ENCODE measurements around the gene ZNF226. TPM values are rescaled to one million over a fixed set of nuclear protein-coding genes. Genes with fewer than 3 reads are reported as not detected.

ZNF226 gene
- total RNA-seq (2014; rRNA removed; shearing (Covaris generic)): 20.4 and 34.4 TPM in 2 replicates

GRCh38 chr19:44164673-44165512 lies at the start of gene ZNF226:
Gene ZNF226 (plus strand): TSS chr19:44165100. CDS start chr19:44170081, 4,981 bp downstream.

DNA sequence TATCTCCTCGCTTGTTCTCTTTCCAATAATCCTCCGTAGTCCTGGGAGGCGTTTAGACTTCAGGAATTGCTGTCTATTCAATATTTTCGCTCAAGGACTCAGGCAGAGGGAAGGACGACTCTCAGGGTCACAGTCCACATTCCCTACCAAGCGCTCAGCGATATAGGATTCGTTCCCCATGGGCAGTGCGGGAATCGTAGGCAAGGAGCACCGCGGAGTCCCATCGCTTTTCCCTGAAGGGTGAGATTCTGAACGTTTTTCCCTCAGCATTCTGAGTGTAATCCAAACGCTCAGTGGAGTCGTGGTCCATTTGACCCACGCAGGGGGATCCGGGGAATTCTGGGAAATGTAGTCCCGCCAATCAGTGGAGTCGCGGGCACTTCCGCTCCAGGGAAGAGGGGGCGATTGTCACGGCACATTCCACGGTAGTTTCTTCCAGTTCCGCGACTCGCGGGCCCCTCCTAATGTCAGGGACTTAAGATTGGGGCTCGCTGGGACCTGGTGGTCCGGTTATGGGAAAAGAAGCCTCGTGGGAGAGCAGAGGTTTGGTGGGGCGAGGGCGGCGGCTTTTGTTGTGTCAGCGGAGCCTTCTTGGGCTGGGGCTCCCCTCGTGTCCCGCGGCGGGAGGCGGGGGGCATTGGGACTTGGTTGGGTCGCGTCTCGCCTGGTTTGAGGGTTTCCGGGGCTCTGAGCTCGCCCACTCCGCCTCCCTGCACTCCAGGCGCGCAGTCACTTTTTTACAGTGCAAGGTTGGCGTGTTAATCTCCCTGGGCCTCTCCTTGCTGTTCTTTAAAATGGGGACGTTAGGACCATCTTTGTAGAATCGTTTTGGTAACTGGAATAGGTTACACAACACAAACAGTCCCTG lies 23.5 kb upstream of the ZNF226 start, which contains the start of gene ZNF234:
Gene ZNF234, plus strand, starts transcription at position 364 of the 868 bp plus-strand sequence. CDS start 3,079 bp downstream, outside the sequence.

GRCh38 chr19:44212250-44212865 lies 47.5 kb downstream of the ZNF226 start, which contains the start of gene ZNF227:
Gene ZNF227 (plus strand): TSS chr19:44212532. CDS start chr19:44217793, 5,261 bp downstream.

Other genes with a start within 250 kb of the ZNF226 start
- 20.8 and 23.7 TPM in 2 replicates for gene ZNF45, start 229.8 kb upstream of the ZNF226 start, total RNA-seq (2014; rRNA removed; shearing (Covaris generic))
- gene ZNF221, start 213.9 kb upstream of the ZNF226 start, total RNA-seq (2014; rRNA removed; shearing (Covaris generic)): 3.3 and 4.5 TPM in 2 replicates
- gene ZNF155, start 180.9 kb upstream of the ZNF226 start, total RNA-seq (2014; rRNA removed; shearing (Covaris generic)): 10.7 and 11.9 TPM in 2 replicates
- gene ZNF230, start 162.1 kb upstream of the ZNF226 start, total RNA-seq (2014; rRNA removed; shearing (Covaris generic)): 1.8 and 2.0 TPM in 2 replicates
- gene ZNF222, start 139.7 kb upstream of the ZNF226 start, total RNA-seq (2014; rRNA removed; shearing (Covaris generic)): 5.7 and 8.8 TPM in 2 replicates
- gene ZNF223, start 113.1 kb upstream of the ZNF226 start, total RNA-seq (2014; rRNA removed; shearing (Covaris generic)): 1.7 and 3.0 TPM in 2 replicates
- gene ZNF284, start 92.9 kb upstream of the ZNF226 start, total RNA-seq (2014; rRNA removed; shearing (Covaris generic)): 1.2 and 1.7 TPM in 2 replicates
- gene ZNF224, start 70.7 kb upstream of the ZNF226 start, total RNA-seq (2014; rRNA removed; shearing (Covaris generic)): 14.1 and 15.5 TPM in 2 replicates
- gene ZNF225, start 51.7 kb upstream of the ZNF226 start, total RNA-seq (2014; rRNA removed; shearing (Covaris generic)): 3.8 and 5.5 TPM in 2 replicates
- 5.8 and 7.5 TPM in 2 replicates for gene ZNF234, start 23.5 kb upstream of the ZNF226 start, total RNA-seq (2014; rRNA removed; shearing (Covaris generic))
- gene ZNF227, start 47.4 kb downstream of the ZNF226 start, total RNA-seq (2014; rRNA removed; shearing (Covaris generic)): 25.0 and 30.4 TPM in 2 replicates
- 0.34 and 0.53 TPM in 2 replicates for gene ZNF233, start 94.8 kb downstream of the ZNF226 start, total RNA-seq (2014; rRNA removed; shearing (Covaris generic))
- gene ZNF235, start 139.9 kb downstream of the ZNF226 start, total RNA-seq (2014; rRNA removed; shearing (Covaris generic)): 3.2 and 3.9 TPM in 2 replicates
- 4.1 and 6.3 TPM in 2 replicates for gene ZNF112, start 191.6 kb downstream of the ZNF226 start, total RNA-seq (2014; rRNA removed; shearing (Covaris generic))
- gene ZNF285, start 236.5 kb downstream of the ZNF226 start, total RNA-seq (2014; rRNA removed; shearing (Covaris generic)): 1.1 and 1.4 TPM in 2 replicates